ENCODE data around the gene WWOX. TPM values are rescaled to one million over a fixed set of nuclear protein-coding genes. Genes with fewer than 3 reads are reported as not detected.

The WWOX gene
- total RNA-seq, 1 experiment from 2014 or later: 35.6 TPM

DNA sequence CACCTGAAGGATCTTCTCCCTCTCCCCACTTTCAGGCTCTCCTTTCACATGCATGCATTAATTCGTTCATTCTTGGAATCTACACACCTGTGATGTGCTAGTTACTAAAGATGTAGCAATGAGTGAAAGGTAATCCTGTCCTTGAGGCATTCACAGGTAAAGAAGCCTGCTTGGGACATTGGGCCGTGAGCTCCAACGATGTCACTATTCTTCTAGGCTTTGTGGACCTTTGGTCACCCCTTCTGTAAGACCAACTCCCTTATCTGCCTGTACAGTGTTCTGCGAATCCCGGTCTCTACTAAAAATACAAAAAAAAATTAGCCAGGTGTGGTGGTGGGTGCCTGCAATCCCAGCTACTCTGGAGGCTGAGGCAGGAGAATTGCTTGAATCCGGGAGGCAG, 892.5 kb downstream of the WWOX start:
- no peak overlapping the region for H3K27ac ChIP-seq
- peaks cover 5% of the 10 kb centered on the region; the same call in 1 of the 2 replicates for H3F3A ChIP-seq (ENCODE audit: insufficient read depth, low read depth)
- no peak overlapping the region for H2AFZ ChIP-seq
- DNase-seq: no peak
- no peak overlapping the region for H3K4me3 ChIP-seq
- H3K9me2 ChIP-seq (ENCODE audit: insufficient read depth): no peaks in the 10 kb centered on the region
- H3K4me2 ChIP-seq: no peak overlapping the region
- ChIA-PET CTCF (no interaction called here), POLR2A (ENCODE audit: unreplicated experiment) (no interaction called here)
- H3K79me2 ChIP-seq (ENCODE audit: low read depth): no peaks in the 10 kb centered on the region
- no peaks in the 10 kb centered on the region for H3K27me3 ChIP-seq (ENCODE audit: insufficient read depth, low read depth)
- H4K20me1 ChIP-seq (ENCODE audit: insufficient read depth): no peaks in the 10 kb centered on the region
- H3K36me3 ChIP-seq (ENCODE audit: low read depth): no peaks in the 10 kb centered on the region
- H3K4me1 ChIP-seq (replicated peaks; ENCODE audit: insufficient read depth): peaks cover 20% of the 10 kb centered on the region
- intact Hi-C loops (cut with micrococcal nuclease; ENCODE audit: unreplicated experiment): no loop called here
- peaks cover 4% of the 10 kb centered on the region; the same call in 1 of the 2 replicates for H3K9me3 ChIP-seq (ENCODE audit: insufficient read depth, low read depth)
- TF ChIP-seq CTCF (conservative IDR thresholded peaks at IDR 0.05): no peak
- no peak for TF ChIP-seq EZH2 (IDR thresholded peaks at IDR 0.05; ENCODE audit: low read depth)
- no TSS peak for BruUV-seq (replicated peaks)

GRCh38 chr16:78993346-78993745, 893.9 kb downstream of the WWOX start:
- Histone ChIP-seq H3K4me3 (no peak overlapping the region), H3K27ac (no peak overlapping the region), H3K9me2 (ENCODE audit: insufficient read depth) (no peaks in the 10 kb centered on the region), H2AFZ (no peak overlapping the region), H4K20me1 (ENCODE audit: insufficient read depth) (no peaks in the 10 kb centered on the region), H3K4me1 (replicated peaks; ENCODE audit: insufficient read depth) (peaks cover 7% of the 10 kb centered on the region), H3K9me3 (ENCODE audit: insufficient read depth, low read depth) (peaks cover 4% of the 10 kb centered on the region; the same call in 1 of the 2 replicates), H3K36me3 (ENCODE audit: low read depth) (no peaks in the 10 kb centered on the region), H3K4me2 (no peak overlapping the region), H3F3A (ENCODE audit: insufficient read depth, low read depth) (no peaks in the 10 kb centered on the region), H3K79me2 (ENCODE audit: low read depth) (no peaks in the 10 kb centered on the region), H3K27me3 (ENCODE audit: insufficient read depth, low read depth) (no peaks in the 10 kb centered on the region)
- POLR2A ChIA-PET (ENCODE audit: unreplicated experiment): no interaction called here
- DNase-seq: no peak
- TF ChIP-seq CTCF (conservative IDR thresholded peaks at IDR 0.05) (no peak), EZH2 (IDR thresholded peaks at IDR 0.05; ENCODE audit: low read depth) (no peak)
- no TSS peak for BruUV-seq (replicated peaks)
- intact Hi-C loops (cut with micrococcal nuclease; ENCODE audit: unreplicated experiment): no loop called here
- CTCF ChIA-PET: no interaction called here

GRCh38 chr16:78994135-78994745, 894.8 kb downstream of the WWOX start:
- no peaks in the 10 kb centered on the region for H4K20me1 ChIP-seq (ENCODE audit: insufficient read depth)
- no peaks in the 10 kb centered on the region for H3K36me3 ChIP-seq (ENCODE audit: low read depth)
- no peak for DNase-seq
- no peak overlapping the region for H3K4me2 ChIP-seq
- no peaks in the 10 kb centered on the region for H3K9me3 ChIP-seq (ENCODE audit: insufficient read depth, low read depth)
- no peak overlapping the region for H2AFZ ChIP-seq
- H3K79me2 ChIP-seq (ENCODE audit: low read depth): no peaks in the 10 kb centered on the region
- no TSS peak for BruUV-seq (replicated peaks)
- H3K9me2 ChIP-seq (ENCODE audit: insufficient read depth): no peaks in the 10 kb centered on the region
- H3F3A ChIP-seq (ENCODE audit: insufficient read depth, low read depth): no peaks in the 10 kb centered on the region
- H3K4me1 ChIP-seq (replicated peaks; ENCODE audit: insufficient read depth): no peaks in the 10 kb centered on the region; the same call in 1 of the 2 replicates
- no peaks in the 10 kb centered on the region for H3K27me3 ChIP-seq (ENCODE audit: insufficient read depth, low read depth)
- POLR2A ChIA-PET (ENCODE audit: unreplicated experiment): no interaction called here
- intact Hi-C loops (cut with micrococcal nuclease; ENCODE audit: unreplicated experiment): no loop called here
- H3K4me3 ChIP-seq: no peak overlapping the region
- no peak for TF ChIP-seq CTCF (conservative IDR thresholded peaks at IDR 0.05)
- no peak for TF ChIP-seq EZH2 (IDR thresholded peaks at IDR 0.05; ENCODE audit: low read depth)
- CTCF ChIA-PET: no interaction called here
- no peak overlapping the region for H3K27ac ChIP-seq

All from PC-9 (cell line).